SK-N-SH (cell line): Measurements from ENCODE around the gene FOXP1. TPM values are rescaled to one million over a fixed set of nuclear protein-coding genes. Genes with fewer than 3 reads are reported as not detected.
A peak's percentile ranks its signal among the peaks of the same experiment; 100 is the strongest.

ENCODE experiments used
- CTCF ChIA-PET: fragments of 300-600, 350-600 bp; formaldehyde crosslinking; extraction: SDS; loops from one replicate; lab custom pipeline; 2021; lab: Yijun Ruan, JAX
- POLR2A ChIA-PET: fragments of 350-600 bp; sonication (Branson Sonifier 250); formaldehyde crosslinking; extraction: SDS; loops from one replicate; lab custom pipeline; 2020; ENCODE audit warnings: antibody characterized with exemption, inconsistent platforms; lab: Yijun Ruan, JAX
- DNase-seq: peaks from one replicate; pipeline ENCODE4 v3.0.0; 2012
- H2AFZ ChIP-seq: fragments of 200-600 bp; sonication (generic); 2 replicates; pipeline ENCODE4 v1.8.1; 2016; ENCODE audit warnings: antibody characterized with exemption, mild to moderate bottlenecking, low read depth
- H3F3A ChIP-seq: fragments of 200-600 bp; sonication (generic); replicated peaks from 2 replicates; pipeline ENCODE3; 2016; ENCODE audit warnings: antibody characterized with exemption, mild to moderate bottlenecking; ENCODE audit not compliant: insufficient read depth
- H3K27ac ChIP-seq, 2 experiments: fragments of 200-500 bp in 1 of 2; fragments of 200-600 bp in 1 of 2; sonication (Bioruptor generic) in 1 of 2; sonication (generic), shearing (Covaris generic) in 1 of 2; 2 replicates each; pipeline versions ENCODE4 v1.5.1 to v1.6.1; 2014 to 2016; ENCODE audit warnings: low read depth in 2 of 2, inconsistent platforms in 1 of 2, low read length in 1 of 2, mild to moderate bottlenecking in 1 of 2, mixed read lengths in 1 of 2
- H3K27me3 ChIP-seq: fragments of 200-600 bp; sonication (generic), shearing (Covaris generic); 2 replicates; pipeline ENCODE4 v1.6.1; 2016; ENCODE audit warnings: mixed run types; ENCODE audit not compliant: insufficient read depth
- H3K36me3 ChIP-seq, 2 experiments: fragments of 200-500 bp in 1 of 2; fragments of 200-600 bp in 1 of 2; sonication (Bioruptor generic) in 1 of 2; sonication (generic) in 1 of 2; replicated peaks in 1 of 2; 2 replicates each; pipeline versions ENCODE3 to v1.5.1; 2014 to 2016; ENCODE audit warnings: low read length in 1 of 2, mild to moderate bottlenecking in 1 of 2; ENCODE audit not compliant: insufficient read depth in 2 of 2, control insufficient read depth in 1 of 2
- H3K4me1 ChIP-seq, 2 experiments: fragments of 200-500 bp in 1 of 2; fragments of 200-600 bp in 1 of 2; sonication (Bioruptor generic) in 1 of 2; sonication (generic), shearing (Covaris generic) in 1 of 2; 2 replicates each; pipeline versions ENCODE4 v1.5.1 to v1.6.1; 2014 to 2016; ENCODE audit warnings: low read depth in 1 of 2, low read length in 1 of 2, mixed run types in 1 of 2; ENCODE audit not compliant: insufficient read depth in 2 of 2, control insufficient read depth in 1 of 2
- H3K4me2 ChIP-seq: fragments of 200-600 bp; sonication (generic), shearing (Covaris generic); 2 replicates; pipeline ENCODE4 v1.6.1; 2017; ENCODE audit warnings: mixed run types
- H3K4me3 ChIP-seq, 2 experiments: fragments of 200-500 bp in 1 of 2; fragments of 200-600 bp in 1 of 2; sonication (Bioruptor generic) in 1 of 2; sonication (generic), shearing (Covaris generic) in 1 of 2; 2 replicates each; pipeline versions ENCODE4 v1.5.1 to v1.8.1; 2014 to 2016; ENCODE audit warnings: low read depth in 2 of 2, inconsistent platforms in 1 of 2, low read length in 1 of 2, mild to moderate bottlenecking in 1 of 2, mixed read lengths in 1 of 2, moderate library complexity in 1 of 2
- H3K79me2 ChIP-seq: fragments of 200-600 bp; sonication (generic); 2 replicates; pipeline ENCODE4 v1.8.1; 2017; ENCODE audit warnings: mild to moderate bottlenecking; ENCODE audit not compliant: insufficient read depth
- H3K9ac ChIP-seq: fragments of 200-600 bp; sonication (generic); 2 replicates; pipeline ENCODE4 v1.6.1; 2017; ENCODE audit warnings: mixed run types
- H3K9me2 ChIP-seq: fragments of 200-600 bp; sonication (generic); 2 replicates; pipeline ENCODE4 v1.6.1; 2017; ENCODE audit warnings: mixed run types
- H3K9me3 ChIP-seq: fragments of 200-600 bp; sonication (generic); 2 replicates; pipeline ENCODE4 v1.6.1; 2017; ENCODE audit warnings: mixed run types, mild to moderate bottlenecking, moderate library complexity
- H4K20me1 ChIP-seq: fragments of 200-600 bp; sonication (generic); 2 replicates; pipeline ENCODE4 v1.6.1; 2017; ENCODE audit warnings: mild to moderate bottlenecking, mixed run types; ENCODE audit not compliant: insufficient read depth
- EP300 ChIP-seq, 2 experiments: IDR thresholded peaks; 2 replicates each; pipeline versions ENCODE4 v1.4.0 to v1.6.1; 2012; ENCODE audit warnings: borderline replicate concordance in 1 of 2, low read depth in 1 of 2, low read length in 1 of 2
- EZH2phosphoT487 ChIP-seq: fragments of 200-600 bp; sonication (generic); IDR thresholded peaks from 2 replicates; pipeline ENCODE4 v1.6.1; 2017; ENCODE audit warnings: low read depth, mixed run types, mild to moderate bottlenecking, antibody characterized with exemption, moderate library complexity, borderline replicate concordance
- FOXJ3 ChIP-seq: sonication (generic); formaldehyde crosslinking; IDR thresholded peaks from 2 replicates; pipeline ENCODE4 v1.5.1; 2020; ENCODE audit warnings: mild to moderate bottlenecking, missing genetic modification reagents
- MXI1 ChIP-seq: IDR thresholded peaks from 2 replicates; pipeline ENCODE4 v1.6.1; 2012; ENCODE audit warnings: mild to moderate bottlenecking, low read depth, low read length, improper control_type of control experiment
- NRF1 ChIP-seq: IDR thresholded peaks from 2 replicates; pipeline ENCODE4 v1.6.1; 2012; ENCODE audit warnings: low read depth, mild to moderate bottlenecking, low read length
- POLR2AphosphoS5 ChIP-seq: IDR thresholded peaks from 2 replicates; pipeline ENCODE4 v1.6.1; 2012; ENCODE audit warnings: low read depth, low read length
- RCOR1 ChIP-seq: fragments of 150-350 bp; IDR thresholded peaks from 2 replicates; pipeline ENCODE4 v1.6.1; 2017; ENCODE audit warnings: antibody characterized with exemption, low read length
- SIN3A ChIP-seq: IDR thresholded peaks from 2 replicates; pipeline ENCODE4 v1.6.1; 2012; ENCODE audit warnings: low read depth, mild to moderate bottlenecking, low read length, moderate library complexity, borderline replicate concordance
- TAF1 ChIP-seq: IDR thresholded peaks from 2 replicates; pipeline ENCODE4 v1.6.1; 2012; ENCODE audit warnings: low read depth, mild to moderate bottlenecking, low read length, moderate library complexity, borderline replicate concordance
- ZBTB33 ChIP-seq: IDR thresholded peaks from 2 replicates; pipeline ENCODE4 v1.4.0; 2012; ENCODE audit warnings: low read depth, borderline replicate concordance
- WGBS: methylation state at CpG from one replicate; pipeline ENCODE4 v1.1.6; 2017; ENCODE audit warnings: low lambda C conversion rate; 5-methylcytosine and 5-hydroxymethylcytosine counted together
- polyA plus RNA-seq, 3 experiments: library from polyadenylated mRNA; depleted of rRNA; stranded (reverse); fragments of >200 nt; gene quantifications; 2 replicates each; pipeline ENCODE4 v1.2.3, GENCODE V29; 2012
- TF ChIP-seq, protein P1 (sequence below): fragments of 150-350 bp; IDR thresholded peaks from 2 replicates; pipeline ENCODE4 v1.6.1; 2016; ENCODE audit warnings: mild to moderate bottlenecking, low read depth, low read length
- TF ChIP-seq, protein P2 (sequence below): fragments of 150-350 bp; IDR thresholded peaks from 2 replicates; pipeline ENCODE4 v1.6.1; 2017; ENCODE audit warnings: antibody characterized with exemption, low read length, low read depth, borderline replicate concordance

The FOXP1 gene
- polyA plus RNA-seq, 1 of the 3 experiments (the other 2 are of a cell fraction): 8.8 TPM

DNA sequence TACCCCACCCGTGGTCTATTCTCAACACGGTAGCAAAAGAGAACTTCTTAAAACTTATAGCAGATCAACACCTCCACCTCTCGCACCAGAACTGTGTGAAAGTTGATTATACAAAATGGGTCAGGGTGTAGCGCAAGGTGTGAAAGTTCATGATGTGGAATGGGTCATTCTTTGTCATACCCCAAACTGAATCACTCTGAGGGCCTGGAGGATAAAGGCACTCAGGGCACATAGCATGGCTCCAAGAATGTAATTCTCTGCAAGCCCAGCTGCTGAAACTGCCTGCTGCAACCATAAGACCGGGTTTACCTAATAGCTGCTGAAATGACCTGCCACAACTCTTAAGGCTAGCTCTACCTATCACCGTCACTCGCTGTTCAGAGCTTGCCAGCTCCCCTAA, 70.0 kb downstream of the FOXP1 start (continued):
- TF ChIP-seq ZBTB33: no peak

GRCh38 chr3:71513081-71513480, 70.4 kb downstream of the FOXP1 start:
- Histone ChIP-seq H3K27ac (peak overlapping the region in 1 of 2 experiments; percentile 92; a peak in 2 of 4 replicates), H4K20me1 (no peaks in the 10 kb centered on the region), H3K79me2 (peaks cover 82% of the 10 kb centered on the region), H3F3A (peaks cover 47% of the 10 kb centered on the region), H3K4me1 (peaks cover 9 to 43% of the 10 kb centered on the region in 2 experiments; a peak in 3 of 4 replicates), H3K9me2 (no peaks in the 10 kb centered on the region), H2AFZ (no peak overlapping the region), H3K27me3 (no peaks in the 10 kb centered on the region), H3K4me3 (no peak overlapping the region), H3K36me3 (peaks cover 0 to 1% of the 10 kb centered on the region in 2 experiments), H3K4me2 (no peak overlapping the region), H3K9me3 (no peaks in the 10 kb centered on the region), H3K9ac (no peak overlapping the region)
- no peak for DNase-seq
- POLR2A ChIA-PET: no interaction called here
- CTCF ChIA-PET: no interaction called here
- WGBS: 85% methylated on average over 6 of the region's 6 CpGs
- no peak for TF ChIP-seq ZBTB33
- no peak for TF ChIP-seq FOXJ3
- no peak for TF ChIP-seq TAF1
- TF ChIP-seq, protein P1, sequence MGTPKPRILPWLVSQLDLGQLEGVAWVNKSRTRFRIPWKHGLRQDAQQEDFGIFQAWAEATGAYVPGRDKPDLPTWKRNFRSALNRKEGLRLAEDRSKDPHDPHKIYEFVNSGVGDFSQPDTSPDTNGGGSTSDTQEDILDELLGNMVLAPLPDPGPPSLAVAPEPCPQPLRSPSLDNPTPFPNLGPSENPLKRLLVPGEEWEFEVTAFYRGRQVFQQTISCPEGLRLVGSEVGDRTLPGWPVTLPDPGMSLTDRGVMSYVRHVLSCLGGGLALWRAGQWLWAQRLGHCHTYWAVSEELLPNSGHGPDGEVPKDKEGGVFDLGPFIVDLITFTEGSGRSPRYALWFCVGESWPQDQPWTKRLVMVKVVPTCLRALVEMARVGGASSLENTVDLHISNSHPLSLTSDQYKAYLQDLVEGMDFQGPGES: no peak
- TF ChIP-seq POLR2AphosphoS5: no peak
- TF ChIP-seq SIN3A: no peak
- TF ChIP-seq, protein P2, sequence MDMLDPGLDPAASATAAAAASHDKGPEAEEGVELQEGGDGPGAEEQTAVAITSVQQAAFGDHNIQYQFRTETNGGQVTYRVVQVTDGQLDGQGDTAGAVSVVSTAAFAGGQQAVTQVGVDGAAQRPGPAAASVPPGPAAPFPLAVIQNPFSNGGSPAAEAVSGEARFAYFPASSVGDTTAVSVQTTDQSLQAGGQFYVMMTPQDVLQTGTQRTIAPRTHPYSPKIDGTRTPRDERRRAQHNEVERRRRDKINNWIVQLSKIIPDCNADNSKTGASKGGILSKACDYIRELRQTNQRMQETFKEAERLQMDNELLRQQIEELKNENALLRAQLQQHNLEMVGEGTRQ: no peak
- no peak for TF ChIP-seq RCOR1
- no peak for TF ChIP-seq EZH2phosphoT487
- TF ChIP-seq EP300 (IDR thresholded peaks at IDR 0.05; ENCODE audit: borderline replicate concordance in 1 of 2, low read depth in 1 of 2, low read length in 1 of 2): no peak
- TF ChIP-seq NRF1: no peak
- no peak for TF ChIP-seq MXI1
- TF ChIP-seq, all 33 proteins: peak for 0
